GM19099 (cell line): ENCODE results near the gene SASH1.

Source experiments
- POLR2A ChIP-seq: IDR thresholded peaks from 3 replicates; pipeline ENCODE4 v1.6.1; 2011; ENCODE audit warnings: low read depth; ENCODE audit not compliant: insufficient read length; ENCODE audit errors: extremely low read depth

SASH1 gene

DNA sequence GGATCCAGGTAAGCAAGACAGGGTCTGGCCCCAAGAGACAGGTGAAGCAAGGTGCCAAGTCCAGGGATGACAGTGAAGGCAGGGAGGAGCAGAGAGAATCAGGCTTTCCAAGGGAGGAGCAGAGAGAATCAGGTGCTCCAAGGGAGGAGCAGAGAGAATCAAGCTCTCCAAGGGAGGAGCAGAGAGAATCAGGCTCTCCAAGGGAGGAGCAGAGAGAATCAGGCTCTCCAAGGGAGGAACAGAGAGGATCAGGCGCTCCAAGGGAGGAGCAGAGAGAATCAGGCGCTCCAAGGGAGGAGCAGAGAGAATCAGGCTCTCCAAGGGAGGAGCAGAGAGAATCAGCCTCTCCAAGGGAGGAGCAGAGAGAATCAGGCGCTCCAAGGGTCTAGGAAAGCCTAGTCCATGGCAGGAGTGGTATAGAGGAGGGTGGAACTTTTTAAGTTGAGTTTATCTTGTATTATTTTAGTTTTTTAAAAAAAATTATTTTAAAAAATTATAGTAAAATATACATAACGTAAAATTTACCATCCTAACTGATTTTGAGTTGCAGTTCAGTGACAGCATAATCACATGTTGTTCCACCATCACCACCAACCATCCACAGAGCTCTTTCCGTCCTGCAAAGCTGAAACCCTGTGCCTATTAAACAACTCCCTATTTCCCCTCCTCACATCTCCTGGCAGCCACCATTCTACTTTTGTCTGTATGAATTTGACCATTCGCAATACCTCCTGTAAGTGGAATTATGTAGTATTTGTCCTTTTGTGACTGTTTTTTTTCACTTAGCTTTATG is 64.1 kb downstream of the SASH1 start:
- no peak for TF ChIP-seq POLR2A

DNA sequence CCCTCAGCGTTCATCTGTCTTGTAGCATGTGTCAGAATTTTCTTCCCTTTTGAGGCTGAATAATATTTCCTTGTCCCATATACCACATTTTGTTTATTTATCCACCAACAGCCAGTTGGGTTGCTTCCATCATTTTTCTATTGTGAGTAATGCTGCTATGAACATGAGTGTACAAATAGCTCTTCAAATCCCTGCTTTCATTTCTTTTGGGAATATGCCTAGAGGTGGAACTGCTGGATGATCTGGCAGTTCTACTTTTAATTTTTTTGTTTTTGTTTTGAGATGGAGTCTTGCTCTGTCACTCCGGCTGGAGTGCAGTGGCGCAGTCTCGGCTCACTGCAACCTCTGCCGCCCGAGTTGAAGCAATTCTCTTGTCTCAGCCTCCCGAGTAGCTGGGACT is 64.7 kb downstream of the SASH1 start:
- no peak for TF ChIP-seq POLR2A

DNA sequence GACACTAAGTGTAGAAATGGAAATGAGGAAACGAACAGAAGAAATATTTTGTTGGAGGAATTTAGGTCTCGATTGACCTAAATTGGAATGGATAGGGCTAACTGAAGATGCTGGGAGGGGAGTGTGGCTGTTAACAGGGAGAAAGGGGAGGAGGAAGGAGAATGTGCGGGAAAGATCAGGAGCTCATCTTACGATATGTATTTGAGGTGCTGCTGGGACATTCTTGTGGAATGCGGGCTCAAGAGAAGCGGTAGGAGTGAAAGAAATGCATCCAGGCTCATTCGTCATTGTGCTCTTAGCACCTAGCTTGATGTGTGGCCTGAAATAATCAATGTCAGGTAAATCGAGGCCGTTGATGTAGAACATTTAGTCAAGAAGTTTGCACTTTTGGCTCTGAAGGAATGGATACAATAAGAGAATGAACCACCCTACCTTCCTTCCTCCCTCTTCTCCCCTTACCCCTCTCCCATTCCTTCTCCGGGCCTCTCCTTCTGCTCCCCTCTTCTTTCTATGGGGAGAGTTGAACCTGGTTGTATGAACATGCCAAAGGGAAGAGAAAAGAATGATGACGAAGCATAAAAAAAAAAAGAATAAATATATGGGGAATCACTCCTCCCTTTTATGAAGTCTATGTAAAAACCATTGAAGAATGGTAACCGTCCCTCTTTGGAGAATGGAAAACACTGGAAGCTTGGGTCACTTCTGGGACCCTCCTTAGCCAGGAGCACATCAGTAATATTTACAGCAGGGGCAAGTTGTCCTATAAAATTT is 70.9 kb downstream of the SASH1 start:
- no peak for TF ChIP-seq POLR2A

DNA sequence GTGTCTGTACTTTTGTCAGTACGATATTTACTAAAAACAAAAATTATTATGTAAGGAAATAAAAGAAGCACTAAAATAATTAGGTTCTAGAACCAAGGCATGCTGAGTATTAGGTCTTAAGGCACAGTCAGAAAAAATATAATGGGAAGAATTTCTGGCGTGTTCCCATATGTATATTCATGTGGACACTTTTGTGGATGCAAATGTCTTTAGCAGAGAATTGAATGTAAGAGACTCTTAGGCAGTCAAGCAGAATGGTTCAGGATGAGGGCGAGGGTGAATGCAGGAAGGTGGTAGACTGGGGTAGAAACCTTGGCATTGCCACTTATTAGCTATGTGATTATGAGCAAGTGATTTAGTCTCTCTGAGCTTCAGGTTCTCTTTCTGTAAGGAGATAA is 71.5 kb downstream of the SASH1 start:
- TF ChIP-seq POLR2A = no peak

DNA sequence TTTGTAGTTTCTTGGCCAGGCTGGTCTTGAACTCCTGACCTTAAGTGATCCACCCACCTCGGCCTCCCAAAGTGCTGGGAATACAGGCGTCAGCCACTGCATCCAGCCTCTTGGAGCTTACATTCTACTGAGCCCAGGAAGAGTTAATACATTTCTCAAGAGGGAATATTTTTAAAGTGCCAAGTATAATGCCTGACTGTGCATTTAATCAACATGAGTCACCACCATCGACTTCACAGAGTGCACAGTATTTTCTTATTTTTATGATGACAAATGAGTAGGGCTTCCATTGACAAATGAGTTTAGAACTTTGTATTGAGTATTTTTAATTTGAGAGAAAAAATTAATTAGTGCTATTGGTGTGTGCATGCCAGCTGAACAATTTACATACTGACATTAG is 72.2 kb downstream of the SASH1 start:
- TF ChIP-seq POLR2A = no peak

DNA sequence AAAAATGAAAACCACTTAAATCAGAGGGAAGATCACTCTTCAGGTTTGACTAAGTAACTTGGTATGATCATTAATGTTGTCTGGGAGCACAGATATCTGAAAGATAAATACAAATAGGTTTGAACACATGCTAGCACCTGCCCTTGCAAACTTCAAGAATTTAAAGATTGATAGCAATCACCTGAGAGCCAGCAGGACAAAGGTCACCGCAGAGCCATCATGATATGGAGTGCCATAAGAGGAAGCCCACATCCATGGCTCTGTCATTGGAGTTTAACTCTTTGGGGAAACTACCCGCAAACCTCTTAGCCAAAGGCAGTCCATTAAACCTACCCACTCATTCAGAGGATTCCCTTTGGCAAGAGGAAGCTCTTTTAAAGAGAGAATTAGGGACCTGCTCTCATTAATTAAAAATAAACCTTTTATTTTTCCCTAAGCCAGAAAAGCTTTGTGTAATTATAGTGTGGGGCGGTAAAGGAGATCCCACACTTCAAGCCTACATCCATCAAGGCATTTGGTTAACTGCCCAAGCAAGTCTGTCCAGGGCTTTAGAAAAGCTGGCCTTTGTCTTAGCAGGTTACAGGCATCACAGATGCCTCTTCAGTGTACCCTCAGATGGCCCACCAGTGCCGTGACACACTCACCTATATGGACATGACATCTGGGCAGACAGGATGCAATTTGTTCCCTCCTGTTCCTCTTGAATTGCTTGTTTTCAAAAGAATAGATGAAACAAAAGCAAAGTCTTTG is 73.0 kb downstream of the SASH1 start:
- no peak for TF ChIP-seq POLR2A

DNA sequence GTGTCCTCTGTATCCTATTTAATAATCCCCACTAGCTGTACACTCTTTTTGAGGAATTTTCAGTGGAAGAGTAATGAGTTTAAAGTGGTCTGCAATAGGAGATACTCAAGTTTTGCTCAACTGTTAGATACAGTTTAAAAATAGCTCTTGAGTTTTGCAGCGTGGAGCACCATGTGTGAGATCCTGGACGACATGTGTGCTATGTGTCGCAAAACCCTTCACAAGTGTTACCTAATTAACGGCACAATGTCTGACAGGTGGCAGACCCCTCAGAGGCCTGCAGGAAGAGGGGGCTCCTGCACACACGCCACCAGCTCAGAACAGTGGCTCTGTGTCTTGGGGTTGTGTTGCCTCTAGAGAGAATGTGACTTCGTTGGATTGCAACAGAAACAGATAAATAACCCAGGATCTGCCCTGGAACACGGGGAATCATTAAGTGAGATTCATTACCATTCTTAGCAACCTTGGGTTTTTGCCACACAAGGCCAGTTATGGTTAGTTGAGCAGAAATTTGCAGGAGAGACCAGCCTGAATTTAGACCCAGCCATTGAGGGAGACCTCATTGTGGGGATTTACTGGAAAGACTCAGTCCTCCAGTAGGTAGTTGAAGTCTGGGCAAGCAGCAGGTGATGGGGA is 73.8 kb downstream of the SASH1 start:
- TF ChIP-seq POLR2A = no peak

DNA sequence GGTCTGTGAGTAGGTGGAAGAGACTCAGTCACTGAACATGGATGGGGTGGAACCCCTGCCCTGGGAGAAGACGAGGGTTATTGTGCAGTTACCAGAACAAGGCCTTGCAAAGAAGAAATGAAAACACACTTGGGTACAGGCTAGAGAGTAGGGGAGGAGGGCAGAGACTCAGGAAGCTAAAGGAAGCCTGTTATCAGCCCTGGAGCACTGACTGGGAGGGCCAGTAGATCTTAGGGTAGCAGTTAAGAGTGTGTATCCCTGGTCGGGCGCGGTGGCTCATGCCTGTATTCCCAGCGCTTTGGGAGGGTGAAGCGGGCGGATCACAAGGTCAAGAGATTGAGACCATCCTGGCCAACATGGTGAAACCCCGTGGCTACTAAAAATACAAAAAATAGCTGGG is 74.4 kb downstream of the SASH1 start:
- no peak for TF ChIP-seq POLR2A

DNA sequence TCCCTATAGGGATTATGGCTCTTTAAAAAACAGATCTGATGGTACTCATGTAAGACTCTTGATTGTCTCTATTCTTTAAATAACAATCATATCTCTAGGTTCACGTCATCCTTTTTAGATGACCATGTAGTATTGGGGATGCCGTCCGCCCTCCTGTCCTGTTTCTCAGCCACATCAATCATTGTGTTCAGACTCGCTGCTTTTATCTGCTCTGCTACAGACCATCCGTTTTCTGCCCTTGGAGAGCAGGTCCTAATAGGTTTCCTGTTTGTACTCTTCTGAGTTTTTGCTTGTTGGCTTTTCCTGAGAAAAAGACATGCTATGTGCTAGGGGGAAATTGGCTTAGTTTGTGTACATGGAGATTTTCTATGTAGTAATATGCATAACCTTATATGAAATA is 76.8 kb downstream of the SASH1 start:
- no peak for TF ChIP-seq POLR2A

DNA sequence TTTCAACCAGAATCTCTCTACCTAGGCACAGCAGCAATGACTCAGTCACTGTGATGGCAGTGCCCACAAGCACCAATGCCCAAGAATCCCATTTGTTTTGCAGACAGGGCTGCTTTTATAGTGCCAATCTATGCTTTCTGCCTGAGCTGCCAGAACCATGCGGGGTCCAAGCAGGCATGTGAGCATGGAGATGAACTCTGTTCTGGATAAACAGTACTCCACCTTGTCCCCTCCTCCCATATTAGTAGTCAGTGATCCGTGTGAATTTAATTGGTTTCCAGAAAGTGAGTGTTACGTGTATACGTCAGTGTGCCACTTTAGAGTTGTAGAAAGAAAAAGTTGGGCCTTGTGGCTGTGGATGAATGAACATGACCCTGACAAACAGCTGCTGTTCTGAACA is 79.4 kb downstream of the SASH1 start:
- TF ChIP-seq POLR2A = no peak

DNA sequence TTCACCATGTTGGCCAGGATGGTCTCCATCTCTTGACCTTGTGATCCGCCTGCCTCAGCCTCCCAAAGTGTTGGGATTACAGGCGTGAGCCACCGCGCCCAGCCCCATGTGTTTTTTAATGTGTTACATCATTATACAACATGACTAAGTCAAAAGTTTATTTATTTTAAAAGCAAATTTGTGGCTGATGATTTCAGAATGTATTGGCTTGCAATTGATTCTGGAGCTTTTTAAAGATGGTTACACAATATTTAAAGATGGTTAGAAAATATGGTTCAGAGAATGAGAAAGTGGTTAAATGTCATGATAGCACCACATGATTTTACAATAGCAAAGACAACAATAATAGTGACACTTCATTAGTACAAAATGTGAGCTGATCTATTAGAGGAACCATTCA is 80.5 kb downstream of the SASH1 start:
- TF ChIP-seq POLR2A = no peak

DNA sequence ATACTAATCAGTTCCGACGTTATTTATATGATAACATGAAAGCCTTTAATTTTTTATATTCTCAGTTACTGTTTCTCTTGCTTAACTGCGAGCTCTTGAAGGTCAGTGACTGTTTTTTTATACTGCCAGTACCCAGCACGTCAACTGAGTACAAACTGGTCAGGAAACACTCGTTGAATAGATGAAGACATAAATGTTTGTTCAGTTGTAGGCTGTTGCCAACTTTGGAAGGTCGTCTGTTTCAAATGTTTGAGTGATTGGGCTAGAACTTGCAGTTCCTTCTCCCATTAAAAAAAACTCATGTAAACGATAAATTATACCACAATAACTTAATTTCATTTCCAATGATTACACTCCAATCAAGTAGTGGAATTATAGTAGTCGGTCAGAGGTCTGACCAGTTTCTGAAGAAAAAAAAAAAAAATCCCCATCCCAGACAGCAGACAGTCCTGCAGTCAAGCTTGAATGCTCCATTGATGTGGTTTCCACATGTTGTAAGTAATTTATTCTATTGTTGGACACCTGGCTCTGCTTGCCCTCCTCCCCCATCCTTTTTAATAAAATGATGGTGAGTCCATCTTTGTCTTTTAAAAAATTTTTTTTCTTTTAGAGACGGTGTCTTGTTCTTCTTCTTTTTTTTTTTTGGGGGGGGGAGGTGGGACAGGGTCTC is 81.1 kb downstream of the SASH1 start:
- no peak for TF ChIP-seq POLR2A

DNA sequence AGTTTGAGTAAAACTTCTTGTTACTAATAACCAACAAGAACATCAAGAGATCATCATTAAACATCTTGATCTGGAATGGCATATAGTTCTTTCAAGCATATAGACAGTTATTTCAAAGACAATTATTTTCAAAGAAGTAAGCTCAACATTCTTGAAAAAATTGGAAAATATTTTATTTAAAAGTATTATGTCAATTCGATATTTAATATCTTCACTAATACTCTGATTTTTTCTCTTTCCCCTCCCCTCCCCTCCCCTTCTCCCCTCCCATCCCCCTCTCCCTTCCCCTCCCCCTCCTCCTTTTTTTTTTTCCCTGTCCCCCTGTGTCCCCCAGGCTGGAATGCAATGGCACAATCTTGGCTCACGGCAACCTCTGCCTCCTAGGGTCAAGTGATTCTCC is 82.8 kb downstream of the SASH1 start:
- no peak for TF ChIP-seq POLR2A

DNA sequence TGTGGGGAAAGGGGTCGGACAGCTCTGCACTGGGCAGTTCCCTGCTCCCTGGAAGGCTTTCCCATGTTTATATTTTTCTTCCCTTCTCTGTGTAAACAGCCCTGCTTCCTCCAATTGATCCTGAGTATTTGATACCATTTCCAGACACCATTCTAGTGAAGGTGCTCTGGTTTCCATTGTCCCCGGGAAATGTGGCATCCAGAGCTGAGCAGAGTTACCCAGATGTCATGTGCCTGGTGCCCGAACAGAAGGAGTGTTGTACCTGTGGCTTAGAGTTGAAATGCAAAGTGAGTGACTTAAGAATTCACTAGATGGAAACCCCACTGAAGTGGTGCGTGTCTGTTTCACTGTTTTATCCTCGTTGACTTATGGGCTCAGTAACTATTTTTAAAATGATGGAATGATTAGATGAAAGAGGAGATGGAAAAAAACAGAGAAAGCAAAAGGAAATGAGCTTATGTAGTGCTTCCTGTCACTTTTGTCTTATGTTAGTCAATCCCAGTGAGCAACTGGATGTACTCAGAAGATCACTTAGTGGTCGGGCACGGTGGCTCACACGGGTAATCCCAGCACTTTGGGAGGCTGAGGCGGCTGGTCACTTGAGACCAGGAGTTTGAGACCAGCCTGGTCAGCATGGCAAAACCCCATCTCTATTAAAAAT is 83.8 kb downstream of the SASH1 start:
- no peak for TF ChIP-seq POLR2A
